A673 (cell line): ENCODE measurements around the gene KCNQ1. TPM values are rescaled to one million over a fixed set of nuclear protein-coding genes. Genes with fewer than 3 reads are reported as not detected.

Experiments
- BruUV-seq: library from RNA; stranded (reverse); fragments of 400-500 nt; replicated peaks from 2 replicates; lab custom pipeline; 2021; lab: Mats Ljungman, UMichigan
- CTCF ChIA-PET: fragments of 300-600 bp; sonication (Branson Sonifier 250); formaldehyde crosslinking; loops from one replicate; lab custom pipeline; 2022; ENCODE audit warnings: antibody characterized with exemption; lab: Charles Lee
- POLR2A ChIA-PET: fragments of 300-600 bp; sonication (Branson Sonifier 250); formaldehyde crosslinking; loops from one replicate; lab custom pipeline; 2022; ENCODE audit warnings: antibody characterized with exemption; ENCODE audit not compliant: low non-redundant PET; lab: Charles Lee
- DNase-seq: peaks from one replicate; pipeline ENCODE4 v3.0.0-alpha.2; 2015; ENCODE audit warnings: low spot score
- H3K27ac ChIP-seq: fragments of 200-600 bp; sonication (generic); 2 replicates; pipeline ENCODE4 v1.5.1; 2016; ENCODE audit warnings: mixed run types, low read depth, mild to moderate bottlenecking, mixed read lengths, antibody characterized with exemption, low read length; ENCODE audit not compliant: poor library complexity, severe bottlenecking
- H3K27me3 ChIP-seq: fragments of 200-600 bp; sonication (generic); replicated peaks from 2 replicates; pipeline ENCODE4 v1.6.1; 2017; ENCODE audit warnings: mixed run types, low read depth, mild to moderate bottlenecking, mixed read lengths, antibody characterized with exemption, low read length; ENCODE audit not compliant: insufficient read depth, poor library complexity
- H3K36me3 ChIP-seq: fragments of 200-600 bp; sonication (generic); 2 replicates; pipeline ENCODE4 v1.6.1; 2016; ENCODE audit warnings: mixed run types, mild to moderate bottlenecking, mixed read lengths, antibody characterized with exemption, low read length; ENCODE audit not compliant: insufficient read depth, poor library complexity, severe bottlenecking
- H3K4me1 ChIP-seq: fragments of 200-600 bp; sonication (generic); 2 replicates; pipeline ENCODE4 v1.6.1; 2017; ENCODE audit warnings: mixed run types, mild to moderate bottlenecking, mixed read lengths, antibody characterized with exemption, low read length; ENCODE audit not compliant: insufficient read depth, poor library complexity, severe bottlenecking
- H3K4me3 ChIP-seq: fragments of 200-600 bp; sonication (generic); 2 replicates; pipeline ENCODE4 v1.5.1; 2016; ENCODE audit warnings: low read depth, mixed run types, mild to moderate bottlenecking, mixed read lengths, low read length; ENCODE audit not compliant: poor library complexity, severe bottlenecking
- H3K9me3 ChIP-seq: fragments of 200-600 bp; sonication (generic); 2 replicates; pipeline ENCODE4 v1.6.1; 2016; ENCODE audit warnings: mixed run types, low read depth, mild to moderate bottlenecking, mixed read lengths, antibody characterized with exemption, low read length; ENCODE audit not compliant: poor library complexity, severe bottlenecking
- CTCF ChIP-seq: fragments of 300-800, 200-600 bp; sonication (generic); conservative IDR thresholded peaks from 2 replicates; pipeline ENCODE4 v1.5.1; 2017; ENCODE audit warnings: low read depth, mild to moderate bottlenecking, antibody characterized with exemption, low read length, moderate library complexity, mixed read lengths
- EZH2 ChIP-seq: fragments of 200-600 bp; sonication (generic); IDR thresholded peaks from 2 replicates; pipeline ENCODE4 v1.6.1; 2017; ENCODE audit warnings: borderline replicate concordance, low read depth, mild to moderate bottlenecking, mixed read lengths, antibody characterized with exemption, low read length; ENCODE audit not compliant: poor library complexity, severe bottlenecking
- intact Hi-C: fragments of 100-400 bp; cut with micrococcal nuclease; formaldehyde crosslinking; loops from one replicate; pipeline ENCODE4 v1.10.0; 2022; ENCODE audit not compliant: unreplicated experiment
- total RNA-seq: library from RNA; stranded (reverse); gene quantifications from 2 replicates; pipeline ENCODE4 v1.2.3, GENCODE V29; 2021

Gene KCNQ1
- total RNA-seq, 1 experiment from 2014 or later: not detected

GRCh38 chr11:2793701-2794045 is 348.9 kb downstream of the KCNQ1 start:
- Histone ChIP-seq H3K36me3 (no peaks in the 10 kb centered on the region), H3K27ac (no peak overlapping the region), H3K9me3 (no peaks in the 10 kb centered on the region), H3K4me3 (no peak overlapping the region), H3K4me1 (no peaks in the 10 kb centered on the region), H3K27me3 (peaks cover 6% of the 10 kb centered on the region)
- intact Hi-C loops: no loop called here
- ChIA-PET CTCF (no interaction called here), POLR2A (no interaction called here)
- no peak for DNase-seq
- BruUV-seq: no TSS peak
- TF ChIP-seq CTCF: no peak
- no peak for TF ChIP-seq EZH2

- ChIA-PET POLR2A (no interaction called here), CTCF (no interaction called here)
- no peak for DNase-seq
Observed at GRCh38 chr11:2794046-2794967, 349.5 kb downstream of the KCNQ1 start.

GRCh38 chr11:2794968-2795322 is 350.1 kb downstream of the KCNQ1 start:
- no peaks in the 10 kb centered on the region for H3K36me3 ChIP-seq
- H3K4me3 ChIP-seq: no peak overlapping the region
- no peaks in the 10 kb centered on the region for H3K9me3 ChIP-seq
- CTCF ChIA-PET: no interaction called here
- H3K4me1 ChIP-seq: no peaks in the 10 kb centered on the region
- TF ChIP-seq CTCF: no peak
- TF ChIP-seq EZH2: no peak
- POLR2A ChIA-PET: interaction anchor here (0.6 kb wide), 1 partner anchor 72 kb away, joined by 5 read pairs; no protein-coding TSS in a partner anchor
- H3K27me3 ChIP-seq: peaks cover 6% of the 10 kb centered on the region
- BruUV-seq: no TSS peak
- intact Hi-C loops: no loop called here
- H3K27ac ChIP-seq: no peak overlapping the region
- no peak for DNase-seq

More at GRCh38 chr11:2794046-2794967, 349.5 kb downstream of the KCNQ1 start:
- BruUV-seq: no TSS peak
- Histone ChIP-seq H3K4me3 (no peak overlapping the region), H3K27ac (no peak overlapping the region), H3K36me3 (no peaks in the 10 kb centered on the region), H3K9me3 (no peaks in the 10 kb centered on the region), H3K27me3 (peaks cover 10% of the 10 kb centered on the region), H3K4me1 (no peaks in the 10 kb centered on the region)
- TF ChIP-seq EZH2: no peak
- TF ChIP-seq CTCF: no peak
- intact Hi-C loops: no loop called here
